22Rv1 (cell line): Measurements from ENCODE around the gene TUBGCP3.

Experiments used
- CTCF ChIP-seq: fragments of 450-650 bp; IDR thresholded peaks from 2 replicates; pipeline ENCODE4 v1.5.1; 2017; ENCODE audit warnings: mild to moderate bottlenecking
- ZFX ChIP-seq: fragments of 450-650 bp; IDR thresholded peaks from 2 replicates; pipeline ENCODE4 v1.6.1; 2017; ENCODE audit warnings: antibody characterized with exemption, borderline replicate concordance

GRCh38 chr13:112447761-112448603 is 140.0 kb downstream of the TUBGCP3 start:
- TF ChIP-seq CTCF: no peak
- no peak for TF ChIP-seq ZFX
